Left colon (tissue), 2 donors: ENCODE results near the gene CFC1. TPM values are rescaled to one million over a fixed set of nuclear protein-coding genes. Genes with fewer than 3 reads are reported as not detected.
A peak's percentile ranks its signal among the peaks of the same experiment; 100 is the strongest.
"Not testable (repeated sequence)": the region's sequence is repeated elsewhere in the genome, so short reads cannot be mapped to it uniquely, and the experiment has no call there.

Source experiments
- ATAC-seq: fragments of 200-7000 bp; cut with Tn5 transposase; one replicate; pipeline ENCODE4 v1.9.1; 2020; ENCODE audit warnings: mild to moderate bottlenecking, moderate library complexity
- DNase-seq, 2 donors: peaks; one replicate each; pipeline ENCODE4 v3.0.0-alpha.2; 2020
- intact Hi-C, 2 donors: fragments of 100-400 bp; cut with DNase I in 1 of 2; cut with micrococcal nuclease in 1 of 2; formaldehyde crosslinking; loops; one replicate each; pipeline versions ENCODE4 v1.11.2 to v1.14.0; 2022; cut with DNase I, micrococcal nuclease
- long read RNA-seq: library from polyadenylated mRNA; unstranded; transcript quantifications from one replicate; pipeline ENCODE4 v2.0.0, GENCODE V29; 2021
- total RNA-seq, 2 donors: library from RNA; stranded (reverse); fragmentation: NEBNext Ultra II Directional; extraction: Animal tissue kit (Norgen Biotek cat#: 25700); gene quantifications; one replicate each; pipeline ENCODE4 v1.2.1, GENCODE V29; 2021
- donor health status: DM: no; HTN: no; CAD: no.
- donor health status: DM: yes; HTN: yes; CAD: no.

The CFC1 gene
- under 1 TPM; 0.58 to 0.73 TPM for total RNA-seq
- long read RNA-seq, partial matches to known transcripts, result 0 of 1 reads
- long read RNA-seq, other reads (novel, unspliced or antisense), result 0 of 1 reads

DNA sequence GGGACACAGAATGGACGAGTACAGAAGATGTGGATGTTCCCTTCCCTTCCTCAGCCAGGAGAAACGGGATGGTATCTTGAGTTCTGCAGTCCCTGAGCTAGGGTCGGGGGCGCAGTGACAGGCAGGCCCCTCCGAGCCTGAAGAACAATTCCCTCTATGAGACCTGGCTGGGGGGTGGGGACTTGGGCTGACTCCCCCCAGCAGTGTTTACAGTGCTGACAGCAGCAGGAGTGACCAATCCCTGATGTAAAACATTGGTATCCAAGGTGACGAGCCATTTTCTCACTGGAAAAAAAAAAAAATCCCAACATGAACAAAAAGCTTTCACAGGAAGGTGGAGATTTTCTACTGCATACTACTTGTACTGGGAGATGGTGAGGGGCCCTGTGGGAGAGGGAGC is at the start of gene CFC1:
TSS of gene CFC1 (minus strand) at position 183 of the 400 bp plus-strand sequence. CDS start 288 bp downstream, outside the sequence.
- ATAC-seq, intact Hi-C loops, DNase-seq: not testable (repeated sequence)

- intact Hi-C loops, DNase-seq, ATAC-seq: not testable (repeated sequence)
These were observed 42.3 kb upstream of the CFC1 start for GRCh38 chr2:130641688-130642087.

DNA sequence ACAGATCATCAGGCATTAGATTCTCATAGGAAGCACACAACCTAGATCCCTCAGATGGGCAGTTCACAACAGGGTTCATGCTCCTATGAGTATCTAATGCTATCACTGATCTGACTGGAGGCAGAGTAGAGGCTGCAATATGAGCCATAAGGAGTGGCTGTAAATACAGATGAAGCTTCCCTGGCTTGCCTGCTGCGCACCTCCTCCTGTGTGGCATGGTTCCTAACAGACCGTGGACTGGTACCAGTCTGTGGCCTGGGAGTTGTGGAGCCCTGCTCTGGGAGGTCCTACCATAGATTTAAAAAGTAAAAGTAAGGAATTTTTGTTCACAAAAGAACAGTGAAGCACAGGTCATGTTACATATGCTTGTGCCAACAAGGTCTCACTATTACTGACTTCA is 39.6 kb upstream of the CFC1 start:
- intact Hi-C loops, ATAC-seq, DNase-seq: not testable (repeated sequence)

DNA sequence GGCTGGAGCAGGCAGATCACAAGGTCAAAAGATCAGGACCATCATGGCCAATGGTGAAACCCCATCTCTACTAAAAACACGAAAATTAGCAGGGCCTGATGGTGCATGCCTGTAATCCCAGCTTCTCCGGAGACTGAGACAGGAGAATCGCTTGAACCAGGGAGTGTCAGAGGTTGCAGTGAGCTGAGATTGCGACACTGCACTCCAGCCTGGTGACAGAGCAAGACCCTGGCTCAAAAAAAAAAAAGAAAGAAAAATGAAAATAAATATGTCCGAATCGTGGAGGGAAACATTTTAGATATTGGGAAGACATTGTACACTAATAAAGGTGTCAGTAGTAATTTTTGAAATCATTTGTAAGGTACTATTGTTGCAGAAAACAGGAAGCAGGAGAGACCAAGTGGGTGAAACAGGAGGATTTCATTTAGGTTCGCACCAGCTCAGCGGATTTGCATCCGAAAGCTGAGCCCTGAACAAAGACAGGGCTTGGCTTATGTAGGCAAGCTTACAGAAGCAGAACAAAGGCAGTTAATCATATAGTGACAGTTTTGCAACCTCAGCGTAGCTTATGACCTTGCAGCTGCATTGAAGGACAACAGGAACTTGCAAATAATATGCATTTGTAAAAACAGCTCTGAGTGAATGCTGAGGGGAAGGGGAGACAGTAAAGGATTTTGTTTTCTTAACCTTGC is 29.6 kb upstream of the CFC1 start:
- DNase-seq, ATAC-seq, intact Hi-C loops: not testable (repeated sequence)

GRCh38 chr2:130611140-130611539 is 11.8 kb upstream of the CFC1 start, which contains the start of gene POTEJ:
POTEJ (plus strand) TSS chr2:130611440; CDS start chr2:130611533, 93 bp downstream.
- ATAC-seq, DNase-seq, intact Hi-C loops: not testable (repeated sequence)

DNA sequence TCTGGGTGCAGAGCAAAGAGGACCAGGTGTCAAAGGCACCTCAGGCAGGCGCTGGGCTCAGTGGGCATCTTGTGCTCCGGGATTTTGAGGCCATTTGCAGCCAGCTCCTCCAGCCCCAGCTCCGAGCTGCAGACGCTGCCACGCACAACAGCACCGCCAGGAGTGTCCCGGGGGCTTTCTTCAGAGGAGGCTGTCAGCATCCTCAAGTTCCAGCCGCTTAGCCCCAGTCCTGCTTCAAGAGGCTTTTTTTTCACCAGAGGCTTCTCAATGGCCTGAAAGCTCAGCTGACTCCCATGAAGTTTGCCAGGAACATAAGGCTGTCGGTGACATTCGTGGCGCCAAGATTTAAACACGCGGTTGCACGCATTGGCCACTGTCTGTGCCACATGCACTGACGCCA is 11.1 kb upstream of the CFC1 start:
- DNase-seq, ATAC-seq, intact Hi-C loops: not testable (repeated sequence)

DNA sequence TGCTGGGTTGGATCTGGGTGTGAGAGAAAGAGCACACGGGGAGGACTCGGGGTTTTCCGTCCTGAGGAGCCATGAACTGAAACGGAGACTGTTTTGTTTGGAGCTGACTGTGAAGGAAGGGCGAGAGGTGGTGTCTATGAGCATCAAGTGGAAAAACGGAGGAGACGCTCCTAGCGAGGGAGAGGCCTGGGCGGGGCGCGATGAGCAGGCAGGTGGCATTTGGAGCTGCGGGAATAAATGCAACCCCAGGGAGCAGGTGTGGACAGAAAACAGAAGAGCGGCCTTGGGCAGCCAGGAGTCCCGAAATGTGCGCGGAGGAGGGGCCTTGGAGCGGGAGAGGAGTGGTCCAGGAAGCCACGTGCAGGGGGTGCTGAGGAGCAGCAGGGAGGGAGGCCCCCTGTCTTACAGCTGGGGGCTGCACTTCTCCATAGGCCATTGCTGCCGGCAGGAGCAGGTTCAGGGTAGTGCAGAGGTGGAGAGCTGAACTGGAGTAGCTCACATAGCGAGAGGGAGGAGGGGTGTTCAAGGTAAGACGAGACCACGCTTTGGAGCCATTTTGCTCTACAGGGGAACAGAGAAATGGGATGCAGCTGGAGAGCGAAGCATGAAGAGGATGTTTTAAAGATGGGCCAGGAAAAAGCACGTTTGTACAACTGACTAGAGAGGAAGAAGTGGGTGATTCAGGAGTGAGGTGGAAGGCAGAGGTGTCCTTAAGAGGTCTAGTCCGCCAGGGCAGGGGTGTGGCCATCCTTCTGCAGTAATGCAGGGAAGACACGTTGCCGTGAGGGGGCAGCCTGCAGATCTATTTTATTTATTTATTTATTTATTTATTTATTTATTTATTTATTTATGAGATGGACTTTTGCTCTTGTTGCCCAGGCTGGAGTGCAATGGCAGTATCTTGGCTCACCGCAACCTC is 9.9 kb upstream of the CFC1 start:
- intact Hi-C loops, DNase-seq: not testable (repeated sequence)
- peak; percentile 39 for ATAC-seq

GRCh38 chr2:130608276-130609001 is 9.1 kb upstream of the CFC1 start:
- ATAC-seq, result peak; percentile 26
- intact Hi-C loops, DNase-seq: not testable (repeated sequence)

DNA sequence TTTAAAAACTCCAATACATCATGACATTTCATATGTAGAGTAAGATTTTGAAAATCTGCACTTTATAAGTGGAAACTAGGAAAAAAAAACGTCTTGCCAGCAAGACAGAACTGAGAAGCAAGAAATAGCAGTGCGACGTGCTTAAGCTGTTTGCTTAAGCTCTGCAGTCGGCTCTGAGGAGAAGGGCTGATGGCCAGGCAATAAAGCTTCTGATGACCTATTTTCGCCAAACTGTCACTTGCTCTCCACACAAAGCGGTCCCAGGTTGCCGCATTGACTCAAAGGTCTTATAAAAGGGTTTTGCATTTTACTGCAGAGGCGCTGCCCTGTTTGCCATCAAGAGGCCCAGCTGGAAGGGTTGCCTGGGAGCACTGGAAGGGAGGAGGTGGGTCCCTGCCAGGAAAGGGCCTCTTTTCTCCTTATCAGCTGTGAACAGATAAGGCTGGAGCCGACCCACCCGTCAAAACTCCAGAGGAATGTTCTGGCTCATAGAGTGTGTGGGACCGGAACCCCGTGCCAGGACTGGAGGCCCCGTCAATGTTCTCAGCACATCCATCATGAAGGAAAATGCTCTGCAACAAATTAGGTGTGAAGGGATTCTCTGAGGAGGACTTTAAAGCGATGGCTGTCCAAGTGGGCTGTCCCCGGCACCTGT is 2.4 kb upstream of the CFC1 start:
- intact Hi-C loops, DNase-seq: not testable (repeated sequence)
- ATAC-seq, result peak; percentile 86

DNA sequence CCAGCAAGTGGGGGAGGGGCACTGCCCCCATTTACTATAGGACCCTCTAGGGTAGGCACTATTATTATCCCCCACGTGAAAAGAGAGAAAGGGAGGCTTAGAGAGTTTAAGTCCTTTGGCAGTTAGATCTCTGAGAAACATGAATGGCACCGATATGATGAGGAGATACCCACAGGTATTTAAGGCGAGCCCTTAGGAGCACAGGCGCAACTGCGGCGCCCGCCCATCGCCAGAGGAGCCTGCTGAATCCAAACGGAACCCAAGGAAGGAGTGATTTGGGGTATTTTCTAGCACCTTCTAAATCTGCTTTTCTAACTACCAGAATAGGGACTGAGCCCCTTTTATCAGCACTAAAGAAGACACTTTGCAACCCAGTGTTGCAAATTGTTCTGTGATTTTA is 551 bp upstream of the CFC1 start:
- DNase-seq, intact Hi-C loops, ATAC-seq: not testable (repeated sequence)

DNA sequence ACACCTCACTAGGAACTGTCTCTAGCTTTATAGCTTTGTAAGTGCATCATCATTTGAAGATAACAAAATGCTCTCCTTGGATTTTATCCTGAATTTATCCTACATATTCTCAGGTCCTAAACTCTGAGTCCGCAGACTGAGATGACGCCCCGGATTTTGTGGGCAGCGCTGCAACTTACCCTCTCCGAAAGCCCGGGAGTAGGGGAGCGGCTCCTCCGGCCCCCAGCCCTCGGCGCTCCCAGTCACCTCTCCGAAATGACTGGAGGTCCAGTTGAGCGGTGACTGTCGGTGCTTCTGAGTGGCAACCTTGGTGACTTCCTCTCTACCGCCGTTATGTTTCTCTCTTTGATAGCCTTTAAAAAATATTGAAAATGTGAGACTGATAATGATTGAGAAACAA is 912 bp downstream of the CFC1 start:
- DNase-seq, ATAC-seq, intact Hi-C loops: not testable (repeated sequence)

GRCh38 chr2:130597994-130598393 is 1.4 kb downstream of the CFC1 start:
- intact Hi-C loops, DNase-seq: not testable (repeated sequence)
- peak; percentile 54 for ATAC-seq

DNA sequence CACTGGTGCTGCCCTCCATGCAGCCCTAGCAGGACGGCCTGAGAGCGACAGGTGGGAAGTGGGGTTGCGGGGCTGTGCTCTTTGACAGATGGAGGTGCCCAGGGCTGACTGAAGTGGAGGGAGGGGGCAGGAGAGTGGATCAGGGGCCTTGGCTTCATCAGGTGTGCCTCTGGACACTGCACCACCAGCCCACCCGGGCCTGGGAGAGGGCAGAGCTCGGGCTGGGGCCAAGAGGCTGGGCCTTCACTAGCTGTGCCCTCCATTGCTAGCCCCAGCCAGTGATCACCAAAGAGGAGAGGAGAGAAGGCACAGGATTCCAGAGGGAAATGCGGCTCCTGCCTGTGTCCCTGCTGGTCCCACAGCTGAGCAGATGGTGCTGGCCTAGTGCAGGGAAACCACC is 2.6 kb downstream of the CFC1 start:
- ATAC-seq, intact Hi-C loops, DNase-seq: not testable (repeated sequence)

DNA sequence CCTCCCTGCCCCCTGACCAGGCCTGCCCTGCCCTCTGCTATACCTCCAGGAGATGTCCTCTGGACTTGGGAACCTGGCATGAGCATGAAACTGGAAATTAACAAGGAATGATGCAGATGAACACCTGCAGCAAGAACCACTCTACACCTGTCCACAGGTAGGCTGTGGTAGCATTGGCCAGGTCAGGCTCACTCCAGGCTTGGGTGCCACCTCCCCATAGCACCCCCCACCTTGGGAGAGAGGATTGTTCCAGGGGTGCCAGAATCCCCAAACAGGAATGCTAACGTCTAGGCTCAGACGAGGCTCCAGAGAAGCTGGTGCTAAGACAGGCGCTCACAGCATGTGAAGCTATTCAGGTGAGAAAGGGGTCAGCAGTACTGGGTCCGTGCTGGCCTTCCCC is 5.4 kb downstream of the CFC1 start:
- ATAC-seq, DNase-seq, intact Hi-C loops: not testable (repeated sequence)

DNA sequence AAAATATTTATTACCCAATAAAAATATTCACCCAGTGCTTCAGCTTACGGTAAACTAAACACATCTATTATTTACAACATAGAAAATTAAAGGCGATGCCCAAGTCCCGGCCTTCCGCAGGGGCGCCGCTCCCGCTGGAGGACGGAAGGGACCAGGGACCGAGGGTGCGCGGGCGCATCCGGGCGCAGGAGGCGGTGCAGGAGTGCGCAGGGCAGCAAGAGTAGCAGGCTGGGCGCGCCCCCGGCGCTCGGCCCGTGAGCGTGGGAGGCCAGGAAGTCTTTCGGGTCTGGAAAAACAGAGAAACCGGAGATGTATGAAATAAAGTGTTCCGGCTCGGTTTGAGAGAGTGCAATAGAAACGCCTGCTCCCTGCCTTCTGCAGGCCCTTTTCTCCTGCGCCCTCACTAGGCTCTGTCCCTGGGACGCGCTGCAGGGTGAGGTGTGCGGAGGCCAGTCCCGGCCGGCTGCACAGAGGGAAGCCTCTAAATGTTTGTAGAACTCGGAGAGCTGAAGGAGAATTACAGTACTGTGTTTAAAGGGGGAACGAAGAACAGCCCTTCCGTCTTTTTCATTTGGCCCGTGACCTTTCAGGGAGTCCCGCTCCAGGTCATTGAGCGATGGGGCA is 6.5 kb downstream of the CFC1 start:
- not testable (repeated sequence) for DNase-seq

DNA sequence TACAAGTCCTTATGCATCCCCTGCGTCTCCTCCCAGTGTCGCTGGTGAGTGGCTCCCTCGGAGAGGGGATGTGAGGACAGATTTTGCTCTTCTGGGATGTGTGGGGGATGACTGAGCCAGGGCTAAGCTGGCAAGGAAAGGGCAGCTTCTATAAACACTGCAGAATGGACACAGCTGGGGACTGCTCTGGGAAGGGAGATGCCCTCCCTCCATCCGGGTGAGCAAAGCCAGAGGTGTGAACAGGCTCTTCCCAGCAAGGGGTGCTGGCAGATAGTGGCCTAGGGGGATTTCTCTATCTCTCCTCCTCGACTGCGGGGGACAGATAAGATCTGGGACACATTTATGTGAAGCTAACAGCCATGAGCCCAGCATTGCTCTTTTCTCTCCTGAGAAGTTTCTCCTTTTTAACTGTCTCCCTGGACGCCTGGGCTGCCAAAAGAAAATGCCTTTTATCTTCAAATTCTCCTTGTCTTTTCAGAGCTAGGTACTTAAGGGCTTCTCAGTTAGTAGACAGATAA is 8.5 kb downstream of the CFC1 start:
- ATAC-seq, intact Hi-C loops, DNase-seq: not testable (repeated sequence)

More for the DNA sequence above, 6.5 kb downstream of the CFC1 start:
- ATAC-seq, intact Hi-C loops: not testable (repeated sequence)

DNA sequence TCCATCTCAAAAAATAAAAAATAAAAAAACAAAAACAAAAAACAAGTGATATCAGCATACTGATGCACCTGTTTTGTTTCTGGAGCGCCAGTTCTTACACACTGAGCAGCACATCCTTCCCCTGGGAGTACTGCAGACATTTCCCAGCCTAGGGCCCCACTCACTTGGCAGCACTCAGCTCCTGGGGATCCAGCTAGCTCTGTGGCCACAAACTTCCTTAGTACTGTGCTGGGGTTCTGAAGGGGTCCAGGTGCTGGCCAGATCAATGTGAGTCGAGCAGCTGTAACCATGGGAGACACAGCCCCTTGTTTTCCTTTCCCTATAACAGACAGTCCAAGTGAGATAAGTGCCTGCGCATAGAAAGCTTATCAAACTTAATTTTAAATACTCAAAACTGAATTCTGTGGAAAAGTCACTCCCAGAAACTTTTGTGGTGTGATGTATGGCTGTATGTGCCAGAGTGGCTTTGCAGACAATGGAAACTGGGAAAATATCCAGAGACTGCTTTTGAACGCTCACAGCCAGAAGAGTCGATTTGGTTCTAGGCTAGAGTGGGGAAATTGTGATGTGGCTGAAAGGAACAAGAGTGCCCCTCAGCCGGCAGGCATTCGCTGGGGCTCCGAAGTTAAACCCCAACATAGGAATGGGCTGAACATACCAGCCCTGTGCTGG is 9.1 kb downstream of the CFC1 start:
- intact Hi-C loops, ATAC-seq, DNase-seq: not testable (repeated sequence)
